NCI-H2196 (cell line): ENCODE measurements around the gene RAB44.

Experiments used
- DNase-seq: peaks from one replicate; lab custom pipeline; 2025; ENCODE audit not compliant: unreplicated experiment; lab: John Stamatoyannopoulos, UW

RAB44 gene

DNA sequence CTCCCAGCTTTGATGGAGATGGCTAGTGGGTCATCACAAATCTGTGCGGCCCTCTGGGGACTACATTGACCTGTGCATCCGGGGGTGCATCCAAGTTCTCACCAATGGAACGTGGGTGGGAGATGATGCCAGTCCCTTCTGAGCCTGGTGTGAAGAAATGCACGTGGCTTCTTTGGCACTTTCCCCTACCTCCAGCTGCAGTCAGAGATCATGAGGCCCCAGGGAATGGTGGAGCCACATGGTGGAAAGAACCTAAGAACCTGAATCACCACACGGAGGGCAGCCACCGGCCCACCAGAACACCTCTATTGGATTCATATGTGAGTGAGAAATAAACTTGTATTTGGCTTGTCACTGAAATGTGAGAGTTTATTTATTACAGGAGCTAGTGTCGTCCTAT, 29.0 kb upstream of the RAB44 start:
- no peak for DNase-seq

DNA sequence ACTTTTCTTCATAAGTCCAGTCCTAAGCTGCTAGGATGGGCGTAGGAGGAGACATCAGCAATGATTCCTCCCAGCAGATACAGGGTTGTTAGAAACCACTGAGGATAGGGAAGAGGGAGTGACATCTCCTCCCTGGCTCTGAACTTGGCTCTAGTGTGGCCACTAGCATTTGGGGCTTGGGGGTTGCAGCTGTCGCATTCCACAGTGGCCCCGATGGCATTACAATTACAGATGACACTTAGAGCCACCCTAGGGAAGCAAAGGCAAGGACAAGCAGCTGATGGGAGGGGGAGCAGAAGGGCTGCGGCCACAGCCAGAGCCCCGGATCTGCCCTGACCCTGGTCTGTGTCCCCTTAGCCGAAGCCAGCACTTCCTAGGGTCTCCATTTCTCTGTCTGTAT, 28.6 kb upstream of the RAB44 start:
- no peak for DNase-seq

DNA sequence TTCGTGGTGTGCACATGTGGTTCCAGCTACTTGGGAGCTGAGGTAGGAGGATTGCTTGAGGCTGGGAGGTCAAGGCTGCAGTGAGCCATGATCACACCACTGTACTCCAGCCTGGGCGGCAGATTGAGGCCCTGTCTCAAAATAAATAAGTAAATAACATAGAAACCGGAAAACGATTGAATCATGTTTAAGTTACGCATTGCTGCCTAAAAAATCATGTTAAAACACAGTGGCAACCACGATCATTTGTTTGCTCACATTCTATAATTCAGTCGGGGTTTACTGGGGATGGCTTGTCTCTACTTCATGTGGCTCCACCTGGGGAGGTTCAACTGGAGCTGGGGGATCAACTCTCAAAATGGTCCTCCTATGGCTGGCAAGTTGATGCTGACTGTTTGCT, 27.4 kb upstream of the RAB44 start:
- no peak for DNase-seq

DNA sequence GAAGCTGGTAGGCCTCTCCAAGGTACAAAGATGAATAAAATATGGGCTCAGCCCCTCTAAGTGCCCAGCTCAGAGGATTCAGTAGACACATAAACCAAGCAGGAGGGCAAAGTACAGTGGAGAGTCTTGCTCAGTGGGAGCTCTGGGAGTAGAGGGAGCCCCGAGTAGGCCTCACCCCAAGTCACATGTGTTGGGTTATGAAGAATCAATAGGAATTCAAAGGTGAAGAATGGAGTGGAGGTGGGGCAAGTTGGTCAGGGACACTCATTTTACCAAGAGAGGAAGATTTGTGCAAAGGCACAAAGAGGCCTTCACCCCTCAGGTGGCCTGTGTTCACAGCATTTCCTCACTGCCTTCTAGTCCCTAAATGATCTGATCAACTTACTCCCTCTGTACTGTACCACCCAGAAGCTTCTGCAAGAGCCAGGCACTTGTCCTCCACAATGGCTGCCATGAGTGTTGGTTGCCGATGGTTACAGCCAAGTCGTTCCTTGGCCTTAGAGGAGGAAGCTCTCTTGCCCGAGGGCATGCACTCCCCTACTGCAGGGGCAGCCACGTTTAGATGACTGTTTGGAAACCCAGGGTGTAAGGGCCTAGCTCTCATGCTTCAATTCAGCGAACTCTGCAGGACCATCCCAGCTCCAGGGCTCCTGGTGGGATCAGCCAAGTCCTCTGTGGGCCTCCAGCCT, 25.8 kb upstream of the RAB44 start:
- DNase-seq, result peak; percentile 32

DNA sequence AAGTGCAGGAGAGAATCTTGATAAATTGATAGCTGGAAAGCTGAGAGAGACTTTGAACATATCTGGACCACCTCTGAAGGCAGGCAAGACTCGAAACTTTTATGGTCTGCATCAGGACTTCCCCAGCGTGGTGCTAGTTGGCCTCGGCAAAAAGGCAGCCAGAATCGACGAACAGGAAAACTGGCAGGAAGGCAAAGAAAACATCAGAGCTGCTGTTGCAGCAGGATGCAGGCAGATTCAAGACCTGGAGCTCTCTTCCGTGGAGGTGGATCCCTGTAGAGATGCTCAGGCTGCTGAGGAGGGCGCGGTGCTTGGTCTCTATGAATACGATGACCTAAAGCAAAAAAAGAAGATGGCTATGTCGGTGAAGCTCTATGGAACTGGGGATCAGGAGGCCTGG, 23.7 kb upstream of the RAB44 start:
- DNase-seq, result no peak

DNA sequence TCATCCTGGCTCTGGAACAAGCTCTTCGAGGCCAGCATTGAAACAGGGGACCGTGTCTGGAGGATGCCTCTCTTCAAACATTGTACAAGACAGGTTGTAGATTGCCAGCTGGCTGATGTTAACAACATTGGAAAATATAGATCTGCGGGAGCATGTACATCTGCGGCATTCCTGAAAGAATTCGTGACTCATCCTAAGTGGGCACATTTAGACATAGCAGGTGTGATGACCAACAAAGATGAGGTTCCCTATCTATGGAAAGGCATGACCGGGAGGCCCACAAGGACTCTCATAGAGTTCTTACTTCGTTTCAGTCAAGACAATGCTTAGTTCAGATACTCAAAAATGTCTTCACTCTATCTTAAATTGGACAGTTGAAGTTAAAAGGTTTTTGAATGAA, 22.7 kb upstream of the RAB44 start:
- no peak for DNase-seq

DNA sequence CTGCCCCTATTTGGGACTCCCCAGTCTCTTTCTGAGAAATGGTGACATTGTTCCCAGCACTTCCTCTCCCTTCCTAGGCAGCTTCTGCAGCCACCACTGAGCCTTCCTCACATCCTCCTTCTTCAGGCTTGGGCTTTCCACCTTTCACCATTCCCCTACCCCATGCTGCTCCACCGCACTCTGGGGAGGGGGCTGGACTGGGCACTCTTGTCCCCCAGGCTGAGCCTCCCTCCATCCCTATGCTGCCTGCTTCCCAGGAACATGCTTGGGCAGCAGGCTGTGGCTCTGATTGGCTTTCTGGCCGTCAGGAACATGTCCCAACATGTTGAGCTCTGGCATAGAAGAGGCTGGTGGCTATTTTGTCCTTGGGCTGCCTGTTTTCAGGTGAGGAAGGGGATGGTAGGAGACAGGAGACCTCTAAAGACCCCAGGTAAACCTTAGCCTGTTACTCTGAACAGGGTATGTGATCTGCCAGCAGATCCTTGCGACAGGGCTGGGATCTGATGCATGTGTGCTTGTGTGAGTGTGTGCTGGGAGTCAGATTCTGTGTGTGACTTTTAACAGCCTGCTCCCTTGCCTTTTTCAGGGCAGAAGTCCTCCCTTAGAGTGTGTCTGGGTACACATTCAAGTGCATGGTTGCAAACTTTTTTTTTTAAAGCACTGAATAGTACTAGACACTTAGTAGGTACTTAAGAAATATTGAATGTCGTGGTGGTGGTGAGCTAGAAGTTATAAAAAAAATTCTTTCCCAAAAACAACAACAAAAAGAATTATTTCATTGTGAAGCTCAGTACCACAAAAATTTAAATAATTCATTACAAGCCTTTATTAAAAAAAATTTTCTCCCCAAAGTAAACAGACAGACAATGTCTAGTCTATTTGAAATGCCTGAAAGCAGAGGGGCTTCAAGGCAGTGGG, 21.2 kb upstream of the RAB44 start:
- peak; percentile 62 for DNase-seq

DNA sequence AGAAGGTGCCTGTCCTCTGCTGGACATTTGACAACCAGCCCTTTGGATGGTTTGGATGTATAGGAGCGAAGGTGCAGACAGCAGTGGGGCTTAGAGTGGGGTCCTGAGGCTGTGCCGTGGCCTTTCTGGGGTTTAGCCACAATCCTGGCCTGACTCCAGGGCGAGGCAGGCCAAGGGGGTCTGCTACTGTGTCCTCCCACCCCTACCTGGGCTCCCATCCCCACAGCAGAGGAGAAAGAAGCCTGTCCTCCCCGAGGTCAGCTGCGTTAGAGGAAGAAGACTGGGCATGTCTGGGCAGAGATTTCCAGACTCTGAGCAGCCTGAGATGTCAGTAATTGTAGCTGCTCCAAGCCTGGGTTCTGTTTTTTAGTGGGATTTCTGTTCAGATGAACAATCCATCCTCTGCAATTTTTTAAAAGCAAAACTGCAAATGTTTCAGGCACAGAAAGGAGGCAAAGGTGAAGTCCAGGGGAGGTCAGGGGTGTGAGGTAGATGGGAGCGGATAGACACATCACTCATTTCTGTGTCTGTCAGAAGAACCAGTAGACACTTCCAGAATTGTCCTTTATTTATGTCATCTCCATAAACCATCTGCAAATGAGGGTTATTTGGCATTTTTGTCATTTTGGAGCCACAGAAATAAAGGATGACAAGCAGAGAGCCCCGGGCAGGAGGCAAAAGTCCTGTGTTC, 20.4 kb upstream of the RAB44 start:
- peak; percentile 17 for DNase-seq

DNA sequence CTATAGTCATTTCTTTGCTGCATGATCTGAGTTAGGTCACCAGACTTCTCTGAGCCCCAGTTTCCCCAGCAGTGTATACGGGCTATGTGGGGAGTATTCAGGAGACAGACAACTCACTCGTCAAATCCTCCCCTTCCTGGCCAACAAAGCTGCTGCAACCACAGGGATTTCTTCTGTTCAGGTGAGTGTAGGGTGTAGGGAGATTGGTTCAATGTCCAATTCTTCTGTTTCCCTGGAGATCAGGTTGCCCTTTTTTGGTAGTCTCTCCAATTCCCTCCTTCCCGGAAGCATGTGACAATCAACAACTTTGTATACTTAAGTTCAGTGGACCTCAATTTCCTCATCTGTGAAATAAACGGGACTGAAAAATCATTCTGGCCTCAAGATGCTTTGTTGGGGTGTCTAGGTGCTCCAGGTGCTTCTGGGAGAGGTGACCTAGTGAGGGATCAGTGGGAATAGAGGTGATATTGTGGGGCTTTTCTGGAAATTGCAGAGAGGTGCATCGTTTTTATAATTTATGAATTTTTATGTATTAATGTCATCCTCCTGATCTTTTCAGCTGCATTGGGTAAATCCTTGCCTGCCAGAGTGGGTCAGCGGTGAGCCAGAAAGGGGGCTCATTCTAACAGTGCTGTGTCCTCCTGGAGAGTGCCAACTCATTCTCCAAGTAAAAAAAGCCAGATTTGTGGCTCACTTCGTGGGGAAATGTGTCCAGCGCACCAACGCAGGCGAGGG, 19.7 kb upstream of the RAB44 start:
- no peak for DNase-seq

DNA sequence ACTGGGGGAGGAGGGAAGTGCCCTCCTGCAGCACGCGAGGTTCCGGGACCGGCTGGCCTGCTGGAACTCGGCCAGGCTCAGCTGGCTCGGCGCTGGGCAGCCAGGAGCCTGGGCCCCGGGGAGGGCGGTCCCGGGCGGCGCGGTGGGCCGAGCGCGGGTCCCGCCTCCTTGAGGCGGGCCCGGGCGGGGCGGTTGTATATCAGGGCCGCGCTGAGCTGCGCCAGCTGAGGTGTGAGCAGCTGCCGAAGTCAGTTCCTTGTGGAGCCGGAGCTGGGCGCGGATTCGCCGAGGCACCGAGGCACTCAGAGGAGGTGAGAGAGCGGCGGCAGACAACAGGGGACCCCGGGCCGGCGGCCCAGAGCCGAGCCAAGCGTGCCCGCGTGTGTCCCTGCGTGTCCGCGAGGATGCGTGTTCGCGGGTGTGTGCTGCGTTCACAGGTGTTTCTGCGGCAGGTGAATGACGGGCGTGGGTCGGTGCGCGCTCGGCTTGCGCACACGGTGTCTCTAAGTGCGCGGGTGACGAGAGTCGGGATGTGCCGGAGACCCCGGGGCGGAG, 19.1 kb upstream of the RAB44 start, which contains the start of gene CDKN1A:
Gene CDKN1A (plus strand): TSS at position 227 of the 555 bp plus-strand sequence. CDS start 5,388 bp downstream, outside the sequence.
- peak; percentile 94 for DNase-seq

DNA sequence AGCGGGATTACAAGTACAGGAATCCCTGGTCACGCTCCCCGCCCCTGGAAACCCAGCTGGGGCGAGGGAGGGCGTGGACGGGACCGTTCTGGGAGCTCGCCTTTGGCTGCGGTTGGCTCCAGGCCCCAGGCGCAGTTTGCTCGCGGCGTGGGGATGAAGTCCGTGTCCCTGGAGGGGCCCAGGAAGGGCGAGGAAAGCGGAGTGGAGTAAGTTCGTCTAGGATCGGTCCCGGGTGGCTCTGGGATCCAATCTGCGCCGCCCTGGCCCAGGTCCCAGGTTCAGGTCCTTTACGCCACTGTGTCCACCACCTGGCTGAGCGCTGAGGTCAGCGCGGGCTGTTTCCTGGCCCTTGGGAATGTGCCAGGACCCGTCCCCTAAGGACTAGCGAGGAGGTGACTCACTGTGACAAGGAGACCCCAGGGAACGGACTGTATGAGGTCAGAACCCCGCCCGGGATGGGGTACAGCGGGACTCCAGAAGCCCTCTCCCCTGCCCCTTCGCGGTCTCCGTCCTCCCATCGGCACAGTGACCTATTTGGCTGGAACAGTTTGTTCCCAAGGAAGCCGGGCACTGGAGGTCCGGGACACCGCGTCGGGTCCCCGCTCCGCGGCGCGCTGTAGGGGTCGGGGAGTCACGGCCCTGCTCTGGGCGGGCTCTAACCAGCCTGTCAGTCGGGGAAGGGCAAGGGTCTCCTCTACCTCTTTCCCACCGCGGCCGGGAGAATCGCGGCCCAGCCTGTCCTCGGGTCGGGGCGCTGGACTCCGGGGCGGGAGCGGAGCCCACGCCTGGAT, 18.4 kb upstream of the RAB44 start:
- peak; percentile 52 for DNase-seq

DNA sequence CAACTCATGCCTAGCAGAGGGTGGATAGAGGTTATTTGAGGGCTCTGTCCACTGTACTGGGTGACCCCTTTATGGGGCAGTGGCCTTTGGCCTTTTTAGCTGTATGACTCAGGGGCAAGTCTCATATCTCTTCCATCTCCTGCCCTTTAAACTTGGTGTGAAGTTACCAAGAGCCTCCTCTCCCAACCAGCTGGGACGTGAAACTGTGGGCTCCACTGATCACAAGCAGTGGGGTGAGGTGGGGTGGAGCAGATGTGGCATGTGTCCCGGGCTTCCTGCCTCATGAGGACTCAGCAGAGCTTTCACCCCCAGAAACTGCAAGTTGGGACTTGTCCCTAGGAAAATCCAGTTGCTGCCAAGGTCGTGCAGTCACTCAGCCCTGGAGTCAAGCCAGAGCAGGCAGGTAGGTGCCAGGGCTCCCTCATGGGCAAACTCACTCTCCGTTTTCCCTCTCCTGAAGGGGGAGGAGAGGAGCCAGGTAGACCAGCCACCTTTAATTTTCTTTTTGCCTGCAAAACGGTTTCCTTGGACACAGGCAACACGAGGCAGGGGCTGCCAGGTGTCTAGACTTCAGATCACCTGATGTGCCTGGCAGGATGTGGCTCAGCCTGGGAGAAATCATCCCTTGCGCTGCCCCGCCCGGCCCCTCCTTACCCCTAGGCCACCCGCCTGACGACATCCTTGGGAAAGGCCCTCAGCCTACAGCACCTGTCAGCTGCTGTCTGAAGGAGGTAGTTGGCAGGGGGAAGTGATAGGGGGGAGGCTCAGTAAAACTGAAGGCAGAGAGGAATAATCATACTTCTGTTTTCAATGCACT, 15.1 kb upstream of the RAB44 start:
- peak; percentile 95 for DNase-seq

DNA sequence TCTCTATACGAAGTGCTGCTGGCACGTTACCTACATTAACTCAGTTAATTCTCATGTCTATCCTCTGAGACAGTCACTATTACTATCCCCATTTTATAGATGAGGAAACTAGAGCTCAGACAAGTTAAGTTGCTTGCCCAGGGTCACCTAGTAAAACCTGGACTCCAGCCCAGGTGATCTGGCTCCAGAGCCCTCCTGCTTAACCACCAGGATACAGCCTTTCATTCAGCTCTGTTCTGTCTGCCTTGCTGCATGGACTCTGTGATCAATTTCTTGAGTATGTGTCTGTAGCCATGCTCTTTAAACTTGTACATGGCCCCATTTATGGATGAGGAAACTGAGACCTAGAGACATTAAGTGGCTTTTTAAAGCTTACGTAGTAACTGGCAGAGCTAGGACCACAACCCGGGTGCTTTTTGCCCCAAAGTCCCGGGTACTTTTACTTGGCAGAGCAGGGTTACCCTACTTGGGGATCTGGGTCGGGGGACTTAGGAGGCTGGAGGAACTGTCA, 14.4 kb upstream of the RAB44 start:
- peak; percentile 67 for DNase-seq

DNA sequence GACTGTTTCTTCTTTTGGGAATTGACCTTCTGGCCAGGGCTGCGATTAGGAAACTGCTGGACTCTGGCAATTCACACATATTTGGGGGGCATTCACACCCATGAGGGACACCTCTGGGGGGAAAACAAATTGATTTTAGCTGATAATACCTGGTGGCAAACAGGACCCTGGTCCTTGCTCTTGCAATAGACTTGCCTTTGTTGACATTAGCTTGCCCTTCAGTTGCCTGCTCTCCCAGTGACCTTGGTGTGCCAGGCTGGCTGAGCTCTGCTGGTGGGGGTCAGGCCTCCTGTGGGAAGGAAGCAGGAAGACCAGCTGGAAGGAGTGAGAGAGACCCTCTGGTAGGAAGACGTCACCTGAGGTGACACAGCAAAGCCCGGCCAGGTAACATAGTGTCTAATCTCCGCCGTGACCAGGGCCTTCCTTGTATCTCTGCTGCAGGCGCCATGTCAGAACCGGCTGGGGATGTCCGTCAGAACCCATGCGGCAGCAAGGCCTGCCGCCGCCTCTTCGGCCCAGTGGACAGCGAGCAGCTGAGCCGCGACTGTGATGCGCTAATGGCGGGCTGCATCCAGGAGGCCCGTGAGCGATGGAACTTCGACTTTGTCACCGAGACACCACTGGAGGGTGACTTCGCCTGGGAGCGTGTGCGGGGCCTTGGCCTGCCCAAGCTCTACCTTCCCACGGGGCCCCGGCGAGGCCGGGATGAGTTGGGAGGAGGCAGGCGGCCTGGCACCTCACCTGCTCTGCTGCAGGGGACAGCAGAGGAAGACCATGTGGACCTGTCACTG, 13.8 kb upstream of the RAB44 start:
- no peak for DNase-seq

DNA sequence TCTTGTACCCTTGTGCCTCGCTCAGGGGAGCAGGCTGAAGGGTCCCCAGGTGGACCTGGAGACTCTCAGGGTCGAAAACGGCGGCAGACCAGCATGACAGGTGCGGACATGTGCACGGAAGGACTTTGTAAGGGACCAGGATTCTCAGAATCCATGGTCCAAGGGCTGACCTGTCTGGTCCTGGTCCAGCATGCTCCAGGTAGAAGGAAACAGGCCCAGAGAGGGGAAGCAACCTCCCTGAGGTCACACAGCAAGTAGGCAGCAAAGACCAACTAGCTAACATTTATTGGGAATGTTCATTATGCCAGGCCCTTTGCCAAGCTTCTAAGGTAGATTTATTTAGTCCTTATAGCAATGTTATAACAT, 13.2 kb upstream of the RAB44 start:
- DNase-seq, result no peak

DNA sequence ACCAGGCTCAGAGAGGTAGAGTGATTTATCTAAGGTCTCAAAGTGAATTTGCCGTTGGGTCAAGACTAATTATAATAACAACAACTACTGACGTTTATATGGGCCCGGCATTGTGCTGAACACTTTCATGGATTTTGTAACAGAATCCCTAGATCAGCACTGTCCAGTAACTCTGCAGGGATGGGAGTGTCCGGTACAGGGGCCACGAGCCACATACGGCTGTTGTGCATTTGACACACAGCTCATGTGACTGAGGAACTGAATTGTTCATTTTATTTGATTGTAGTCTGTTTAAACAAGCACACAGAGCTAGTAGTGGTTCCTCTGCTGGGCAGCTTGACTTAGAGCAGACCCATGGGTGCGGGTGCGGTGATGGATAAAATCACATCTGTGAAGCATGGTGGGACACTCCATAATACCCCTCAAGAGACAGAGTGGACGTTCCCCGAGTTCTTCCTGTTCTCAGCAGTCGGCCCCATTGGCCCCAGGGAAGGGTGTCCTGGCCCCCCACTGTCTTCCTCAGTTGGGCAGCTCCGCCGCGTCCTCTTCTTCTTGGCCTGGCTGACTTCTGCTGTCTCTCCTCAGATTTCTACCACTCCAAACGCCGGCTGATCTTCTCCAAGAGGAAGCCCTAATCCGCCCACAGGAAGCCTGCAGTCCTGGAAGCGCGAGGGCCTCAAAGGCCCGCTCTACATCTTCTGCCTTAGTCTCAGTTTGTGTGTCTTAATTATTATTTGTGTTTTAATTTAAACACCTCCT, 12.3 kb upstream of the RAB44 start:
- DNase-seq, result no peak

DNA sequence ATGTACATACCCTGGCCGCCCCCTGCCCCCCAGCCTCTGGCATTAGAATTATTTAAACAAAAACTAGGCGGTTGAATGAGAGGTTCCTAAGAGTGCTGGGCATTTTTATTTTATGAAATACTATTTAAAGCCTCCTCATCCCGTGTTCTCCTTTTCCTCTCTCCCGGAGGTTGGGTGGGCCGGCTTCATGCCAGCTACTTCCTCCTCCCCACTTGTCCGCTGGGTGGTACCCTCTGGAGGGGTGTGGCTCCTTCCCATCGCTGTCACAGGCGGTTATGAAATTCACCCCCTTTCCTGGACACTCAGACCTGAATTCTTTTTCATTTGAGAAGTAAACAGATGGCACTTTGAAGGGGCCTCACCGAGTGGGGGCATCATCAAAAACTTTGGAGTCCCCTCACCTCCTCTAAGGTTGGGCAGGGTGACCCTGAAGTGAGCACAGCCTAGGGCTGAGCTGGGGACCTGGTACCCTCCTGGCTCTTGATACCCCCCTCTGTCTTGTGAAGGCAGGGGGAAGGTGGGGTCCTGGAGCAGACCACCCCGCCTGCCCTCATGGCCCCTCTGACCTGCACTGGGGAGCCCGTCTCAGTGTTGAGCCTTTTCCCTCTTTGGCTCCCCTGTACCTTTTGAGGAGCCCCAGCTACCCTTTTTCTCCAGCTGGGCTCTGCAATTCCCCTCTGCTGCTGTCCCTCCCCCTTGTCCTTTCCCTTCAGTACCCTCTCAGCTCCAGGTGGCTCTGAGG, 11.5 kb upstream of the RAB44 start:
- no peak for DNase-seq
